ENCODE data around the gene RAI1. TPM values are rescaled to one million over a fixed set of nuclear protein-coding genes. Genes with fewer than 3 reads are reported as not detected.
A peak's percentile ranks its signal among the peaks of the same experiment; 100 is the strongest.

RAI1 gene
- total RNA-seq, 3 donors from 2014 or later, result 12.9 to 29.2 (median 17.0) TPM

GRCh38 chr17:17813055-17813724 lies 131.9 kb downstream of the RAI1 start:
- no peak for ATAC-seq
- TF ChIP-seq, protein P1, sequence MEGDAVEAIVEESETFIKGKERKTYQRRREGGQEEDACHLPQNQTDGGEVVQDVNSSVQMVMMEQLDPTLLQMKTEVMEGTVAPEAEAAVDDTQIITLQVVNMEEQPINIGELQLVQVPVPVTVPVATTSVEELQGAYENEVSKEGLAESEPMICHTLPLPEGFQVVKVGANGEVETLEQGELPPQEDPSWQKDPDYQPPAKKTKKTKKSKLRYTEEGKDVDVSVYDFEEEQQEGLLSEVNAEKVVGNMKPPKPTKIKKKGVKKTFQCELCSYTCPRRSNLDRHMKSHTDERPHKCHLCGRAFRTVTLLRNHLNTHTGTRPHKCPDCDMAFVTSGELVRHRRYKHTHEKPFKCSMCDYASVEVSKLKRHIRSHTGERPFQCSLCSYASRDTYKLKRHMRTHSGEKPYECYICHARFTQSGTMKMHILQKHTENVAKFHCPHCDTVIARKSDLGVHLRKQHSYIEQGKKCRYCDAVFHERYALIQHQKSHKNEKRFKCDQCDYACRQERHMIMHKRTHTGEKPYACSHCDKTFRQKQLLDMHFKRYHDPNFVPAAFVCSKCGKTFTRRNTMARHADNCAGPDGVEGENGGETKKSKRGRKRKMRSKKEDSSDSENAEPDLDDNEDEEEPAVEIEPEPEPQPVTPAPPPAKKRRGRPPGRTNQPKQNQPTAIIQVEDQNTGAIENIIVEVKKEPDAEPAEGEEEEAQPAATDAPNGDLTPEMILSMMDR (IDR thresholded peaks at IDR 0.05), result no peak
- no peaks in the 10 kb centered on the region for H3K9me3 ChIP-seq
- intact Hi-C loops (cut with DNase I, micrococcal nuclease), result loop anchor here in 1 of 2 donors (5.0 kb wide), 1 partner anchor 49 kb away; no protein-coding TSS in a partner anchor
- peaks cover 7% of the 10 kb centered on the region for H3K36me3 ChIP-seq (ENCODE audit: low read depth)
- no peak overlapping the region for H3K4me3 ChIP-seq
- peaks cover 6% of the 10 kb centered on the region for H3K4me1 ChIP-seq (ENCODE audit: low read depth)
- DNase-seq, result no peak

- Histone ChIP-seq H3K9me3 (no peaks in the 10 kb centered on the region), H3K36me3 (ENCODE audit: low read depth) (peaks cover 7% of the 10 kb centered on the region)
- intact Hi-C loops (cut with DNase I, micrococcal nuclease), result loop anchor here in 1 of 2 donors (5.0 kb wide), 1 partner anchor 49 kb away; no protein-coding TSS in a partner anchor
Measured at GRCh38 chr17:17813725-17814095, 132.5 kb downstream of the RAI1 start.

DNA sequence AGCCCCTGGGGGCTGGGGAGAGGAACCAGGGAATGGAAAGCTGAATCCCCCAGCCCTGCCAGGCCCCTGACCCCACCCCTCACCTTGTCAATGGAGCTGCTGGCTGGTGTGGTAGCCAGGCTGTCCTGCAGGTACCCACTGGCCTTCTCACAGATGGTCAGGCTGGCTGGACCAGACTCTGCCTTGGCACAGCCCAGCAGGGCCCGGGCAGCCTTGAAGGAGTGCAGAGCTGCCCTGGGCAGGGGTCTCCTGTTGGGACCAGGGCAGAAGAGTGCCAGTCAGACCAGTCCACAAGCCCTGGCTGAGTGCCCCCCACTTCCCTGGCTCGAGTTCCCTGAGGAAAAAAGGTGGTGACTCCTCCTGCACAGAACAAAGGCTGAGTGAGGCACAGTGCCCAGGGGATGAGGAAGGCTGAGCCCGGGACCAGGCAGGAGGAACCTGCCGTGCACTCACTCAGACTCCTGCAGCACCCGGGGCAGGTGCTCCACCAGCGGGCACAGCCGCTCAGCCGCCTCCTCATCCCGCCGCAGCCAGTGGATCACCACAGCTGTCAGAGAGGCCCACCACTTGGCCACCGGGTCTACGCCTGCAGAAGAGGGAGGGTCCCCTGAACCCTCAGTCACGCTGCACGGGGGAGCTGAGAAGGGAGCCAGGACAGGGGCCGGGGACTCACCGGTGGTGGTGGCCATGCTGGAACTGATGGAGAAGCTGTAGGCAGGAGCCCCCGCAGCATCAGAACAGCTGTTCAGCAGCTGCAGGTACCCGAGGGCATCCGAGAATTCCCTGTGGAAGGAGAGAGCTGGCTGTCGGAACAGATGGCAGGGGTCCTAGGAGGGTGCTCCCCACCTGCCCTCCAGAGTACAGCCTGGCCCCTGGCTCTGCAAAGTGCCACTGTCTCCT lies 133.2 kb downstream of the RAI1 start:
- no peaks in the 10 kb centered on the region for H3K9me3 ChIP-seq
- ATAC-seq, result no peak
- peak in 2 of 3 donors; percentile 9 to 33 for DNase-seq
- H3K36me3 ChIP-seq (ENCODE audit: low read depth), result peaks cover 7% of the 10 kb centered on the region
- TF ChIP-seq, protein P1 (IDR thresholded peaks at IDR 0.05), result no peak
- intact Hi-C loops (cut with DNase I, micrococcal nuclease), result loop anchor here in 1 of 2 donors (5.0 kb wide), 1 partner anchor 48 kb away; no protein-coding TSS in a partner anchor
- H3K4me1 ChIP-seq (ENCODE audit: low read depth), result peaks cover 18% of the 10 kb centered on the region
- H3K4me3 ChIP-seq, result no peak overlapping the region

More at GRCh38 chr17:17813725-17814095, 132.5 kb downstream of the RAI1 start:
- ATAC-seq, result no peak
- TF ChIP-seq, protein P1 (IDR thresholded peaks at IDR 0.05), result no peak
- no peak overlapping the region for H3K4me3 ChIP-seq
- peaks cover 11% of the 10 kb centered on the region for H3K4me1 ChIP-seq (ENCODE audit: low read depth)
- no peak for DNase-seq

DNA sequence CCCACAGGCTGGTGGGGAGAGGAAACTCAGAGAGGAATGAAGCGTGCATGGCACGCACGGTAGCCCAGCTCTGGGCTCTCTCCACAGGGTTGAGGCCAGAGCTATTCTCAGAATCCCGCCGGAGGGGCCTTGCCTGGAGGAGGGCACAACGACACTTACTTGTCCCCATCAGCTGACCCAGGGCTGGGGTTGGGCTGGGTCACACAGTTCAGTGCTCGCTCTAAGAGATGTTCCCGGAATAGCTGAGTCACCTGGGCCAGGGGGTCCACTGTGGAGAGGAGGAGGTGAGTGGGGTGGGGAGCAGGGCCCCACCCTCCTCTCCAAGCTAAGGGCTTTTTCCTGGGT lies 133.8 kb downstream of the RAI1 start:
- H3K4me3 ChIP-seq, result no peak overlapping the region
- DNase-seq (peak in 1 of 3 donors; percentile 1), ATAC-seq (no peak)
- H3K9me3 ChIP-seq, result no peaks in the 10 kb centered on the region
- TF ChIP-seq, protein P1 (IDR thresholded peaks at IDR 0.05), result no peak
- peaks cover 24% of the 10 kb centered on the region for H3K4me1 ChIP-seq (ENCODE audit: low read depth)
- intact Hi-C loops (cut with DNase I, micrococcal nuclease), result no loop called here
- H3K36me3 ChIP-seq (ENCODE audit: low read depth), result peaks cover 7% of the 10 kb centered on the region

- intact Hi-C loops (cut with DNase I, micrococcal nuclease), result no loop called here
- DNase-seq, result peak in 1 of 3 donors; percentile 5
- Histone ChIP-seq H3K4me3 (no peak overlapping the region), H3K36me3 (ENCODE audit: low read depth) (peaks cover 7% of the 10 kb centered on the region), H3K9me3 (no peaks in the 10 kb centered on the region), H3K4me1 (ENCODE audit: low read depth) (peaks cover 30% of the 10 kb centered on the region)
- no peak for ATAC-seq
- TF ChIP-seq, protein P1 (IDR thresholded peaks at IDR 0.05), result no peak
Measured at GRCh38 chr17:17815436-17816200, 134.4 kb downstream of the RAI1 start.
